T-helper 9 cell (primary cell): Measurements from ENCODE around the gene LZTR1.
"Not testable (repeated sequence)": the region's sequence is repeated elsewhere in the genome, so short reads cannot be mapped to it uniquely, and the experiment has no call there.

Source experiments
- DNase-seq: peaks from one replicate; pipeline ENCODE4 v3.0.0-alpha.2; 2020
- total RNA-seq, 2 donors: gene quantifications; one replicate each; lab custom pipeline; 2026; lab: John Stamatoyannopoulos, UW

LZTR1 gene
- total RNA-seq = 19.1 to 28.4 reads per million in 2 donors

GRCh38 chr22:20981787-20982562 lies at the start of gene LZTR1:
LZTR1 (plus strand) TSS chr22:20982297; CDS start chr22:20982372, 75 bp downstream.
- peak; percentile 51 for DNase-seq

DNA sequence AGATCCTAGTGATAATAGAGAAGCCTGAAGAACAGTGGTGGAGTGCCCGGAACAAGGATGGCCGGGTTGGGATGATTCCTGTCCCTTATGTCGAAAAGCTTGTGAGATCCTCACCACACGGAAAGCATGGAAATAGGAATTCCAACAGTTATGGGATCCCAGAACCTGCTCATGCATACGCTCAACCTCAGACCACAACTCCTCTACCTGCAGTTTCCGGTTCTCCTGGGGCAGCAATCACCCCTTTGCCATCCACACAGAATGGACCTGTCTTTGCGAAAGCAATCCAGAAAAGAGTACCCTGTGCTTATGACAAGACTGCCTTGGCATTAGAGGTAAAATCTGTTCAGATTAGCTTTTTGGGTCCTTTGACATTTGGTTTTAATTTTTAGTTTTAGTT lies 48.2 kb upstream of the LZTR1 start:
- no peak for DNase-seq

DNA sequence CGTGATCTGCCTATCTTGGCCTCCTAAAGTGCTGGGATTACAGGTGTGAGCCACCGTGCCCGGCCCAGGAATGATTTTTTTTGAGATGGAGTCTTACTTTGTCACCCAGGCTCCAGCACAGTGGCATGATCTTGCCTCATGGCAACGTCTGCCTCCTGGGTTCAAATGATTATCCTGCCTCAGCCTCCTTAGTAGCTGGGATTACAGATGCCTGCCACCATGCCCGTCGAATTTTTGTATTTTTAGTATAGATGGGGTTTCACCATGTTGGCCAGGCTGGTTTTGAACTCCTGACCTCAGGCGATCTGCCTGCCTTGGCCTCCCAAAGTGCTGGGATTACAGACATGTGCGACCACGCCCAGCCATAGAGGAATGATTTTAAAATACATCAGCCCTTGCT lies 47.0 kb upstream of the LZTR1 start:
- DNase-seq = not testable (repeated sequence)

GRCh38 chr22:20935780-20936539 lies 46.1 kb upstream of the LZTR1 start:
- not testable (repeated sequence) for DNase-seq

- DNase-seq = no peak
Measured at GRCh38 chr22:20937031-20937793, 44.9 kb upstream of the LZTR1 start.

GRCh38 chr22:20937794-20938671 lies 44.1 kb upstream of the LZTR1 start:
- no peak for DNase-seq

- DNase-seq = not testable (repeated sequence)
Measured at GRCh38 chr22:20939457-20940185, 42.5 kb upstream of the LZTR1 start.

- no peak for DNase-seq
Measured at GRCh38 chr22:20940186-20940651, 41.9 kb upstream of the LZTR1 start.

- no peak for DNase-seq
Measured at GRCh38 chr22:20940904-20941385, 41.2 kb upstream of the LZTR1 start.

- not testable (repeated sequence) for DNase-seq
Measured at GRCh38 chr22:20942203-20942902, 39.7 kb upstream of the LZTR1 start.

- no peak for DNase-seq
Measured at GRCh38 chr22:20943104-20943933, 38.8 kb upstream of the LZTR1 start.

DNA sequence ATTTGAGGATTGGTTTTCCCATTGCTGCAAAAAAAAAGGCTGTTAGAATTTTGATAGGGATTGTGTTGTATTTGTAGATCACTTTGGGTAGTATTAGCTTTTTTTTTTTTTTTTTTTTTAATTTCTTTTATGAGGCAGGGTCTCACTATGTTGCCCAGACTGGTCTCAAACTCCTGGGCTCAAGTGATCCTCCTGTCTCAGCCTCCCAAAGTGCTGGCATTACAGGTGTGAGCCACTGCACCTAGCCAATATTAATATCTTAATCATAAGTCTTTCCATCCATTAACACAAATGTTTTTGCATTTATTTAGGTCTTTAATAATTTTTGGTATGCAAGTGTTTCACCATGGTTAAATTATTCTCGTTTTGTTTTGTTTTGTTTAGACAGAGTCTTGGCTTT lies 38.1 kb upstream of the LZTR1 start:
- DNase-seq = no peak

DNA sequence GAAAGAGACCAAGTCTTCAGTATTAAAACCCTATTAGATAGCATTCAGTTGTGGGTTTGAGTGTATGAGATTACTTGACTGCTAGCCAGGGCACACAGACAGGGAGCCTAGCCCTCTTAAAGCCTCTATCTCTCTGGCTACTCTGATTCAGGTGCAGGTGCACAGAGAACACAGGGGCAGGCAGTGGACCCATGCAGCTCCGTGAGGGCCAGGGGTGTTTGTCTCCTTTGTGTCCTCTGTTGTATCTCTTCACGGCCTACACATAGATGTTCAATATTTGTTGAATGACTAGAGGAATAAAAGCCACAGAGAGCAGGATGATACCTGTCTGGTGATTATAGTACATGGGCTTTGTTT lies 36.5 kb upstream of the LZTR1 start:
- no peak for DNase-seq

DNA sequence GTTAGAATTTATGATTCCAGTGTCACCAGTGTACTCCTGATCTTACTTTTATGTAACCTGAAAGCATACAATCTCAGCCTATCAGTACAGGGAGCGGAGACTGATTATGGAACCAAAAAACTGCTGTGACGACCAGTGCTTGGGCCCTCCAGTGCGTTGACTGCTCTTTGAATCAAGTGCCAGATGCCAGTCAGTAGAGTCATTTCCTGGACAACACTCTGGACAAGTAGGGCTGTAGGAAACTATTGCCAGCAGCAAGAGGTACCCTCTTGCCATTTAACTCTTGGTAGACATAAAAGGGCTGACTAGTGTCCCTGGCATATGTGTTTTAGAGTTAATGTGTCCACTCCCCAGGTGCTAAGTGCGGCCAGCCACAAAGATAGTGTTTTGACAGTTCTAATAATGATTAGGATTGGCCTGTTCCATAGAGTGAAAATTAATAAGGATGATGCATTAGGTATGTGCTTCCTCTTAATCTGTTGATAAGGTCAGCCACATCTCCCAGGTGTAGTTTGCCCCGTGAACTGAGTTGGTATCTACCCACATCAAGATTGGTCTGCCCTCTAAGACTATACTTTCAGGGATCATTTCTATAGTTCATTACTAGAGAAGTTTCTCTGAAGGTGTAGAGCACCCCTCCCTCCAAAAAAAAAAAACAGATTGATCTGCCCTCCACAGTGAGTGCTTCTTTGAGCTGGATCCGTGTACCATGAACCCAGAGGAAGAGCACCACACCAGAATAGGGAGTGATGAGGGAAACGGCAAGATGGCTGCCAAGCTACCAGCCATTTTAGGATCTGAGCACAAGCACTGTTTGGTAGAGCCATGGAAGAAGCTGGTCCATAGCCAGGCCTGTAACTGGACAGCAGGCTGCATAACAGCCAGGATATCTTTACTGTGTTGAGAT lies 35.8 kb upstream of the LZTR1 start:
- DNase-seq = no peak

DNA sequence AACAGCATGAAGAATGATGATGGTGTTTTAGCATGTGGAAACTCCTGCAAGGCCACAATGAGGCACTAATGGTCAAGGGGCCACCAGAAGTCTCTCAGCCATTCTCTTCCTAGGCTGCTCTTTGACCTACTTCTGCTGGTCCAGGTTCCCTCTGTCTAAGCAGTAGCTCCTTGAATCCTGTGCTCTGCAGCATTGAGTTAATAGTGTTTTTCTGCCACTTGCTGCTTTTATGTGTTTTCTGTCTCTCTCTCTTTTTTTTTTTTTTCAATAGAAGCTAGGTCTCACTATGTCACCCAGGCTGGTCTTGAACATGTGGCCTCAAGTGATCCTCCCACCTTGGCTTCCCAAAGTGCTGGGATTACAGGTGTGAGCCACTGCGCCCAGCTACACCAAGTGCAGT lies 35.1 kb upstream of the LZTR1 start:
- DNase-seq = no peak

DNA sequence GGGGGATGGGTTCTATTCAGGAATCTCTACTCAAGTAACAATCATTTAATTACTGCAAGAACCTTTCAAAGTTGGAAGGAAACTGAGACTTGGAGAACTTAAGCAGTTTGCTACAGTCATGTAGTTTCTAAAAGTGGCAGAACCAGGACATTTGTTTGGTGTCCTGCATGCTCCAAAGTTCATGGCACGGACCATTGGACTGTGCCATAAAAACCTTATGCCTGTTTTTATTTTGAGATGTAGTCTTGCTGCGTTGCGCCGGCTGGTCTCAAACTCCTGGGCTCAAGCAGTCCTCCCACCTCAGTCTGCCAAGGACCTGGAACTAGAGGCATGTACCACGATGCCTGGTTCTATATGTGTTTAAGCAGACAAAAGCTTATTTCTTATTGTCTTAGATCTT lies 33.6 kb upstream of the LZTR1 start:
- DNase-seq = no peak

- DNase-seq = no peak
Measured at GRCh38 chr22:20948989-20949388, 33.1 kb upstream of the LZTR1 start.

DNA sequence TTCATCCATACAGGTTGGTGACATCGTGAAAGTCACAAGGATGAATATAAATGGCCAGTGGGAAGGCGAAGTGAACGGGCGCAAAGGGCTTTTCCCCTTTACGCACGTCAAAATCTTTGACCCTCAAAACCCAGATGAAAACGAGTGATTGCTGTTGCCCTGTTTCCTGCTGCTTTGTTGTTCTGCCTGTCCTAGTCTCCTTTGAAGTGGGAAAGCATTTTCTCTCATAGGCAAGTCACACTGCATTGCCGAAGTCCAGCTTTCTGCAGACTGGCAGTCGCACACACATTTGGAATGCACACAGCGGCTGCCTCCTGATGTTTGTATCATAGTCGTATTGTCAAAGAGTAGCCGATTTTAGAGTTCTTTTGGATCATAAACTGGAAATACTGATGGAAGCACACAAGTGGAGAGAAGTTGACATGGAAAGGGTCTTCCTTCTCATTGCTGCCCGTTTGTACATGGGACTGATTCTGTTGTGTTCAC lies 32.4 kb upstream of the LZTR1 start:
- DNase-seq = no peak
